ENCODE data around the gene RAB11FIP5. TPM values are rescaled to one million over a fixed set of nuclear protein-coding genes. Genes with fewer than 3 reads are reported as not detected.
"Not testable (repeated sequence)": the region's sequence is repeated elsewhere in the genome, so short reads cannot be mapped to it uniquely, and the experiment has no call there.

RAB11FIP5 gene
- total and polyA plus RNA-seq, 2 of the 4 experiments (the other 2 are of a cell fraction) = 21.5 to 34.5 TPM

- H3K9me3 ChIP-seq (ENCODE audit: control insufficient read depth, insufficient read depth, low read length); H2AK9ac ChIP-seq (replicated peaks; ENCODE audit: low read depth, low read length, poor library complexity); H2BK20ac ChIP-seq (ENCODE audit: low read depth, low read length); POLR2A ChIA-PET (ENCODE audit: unreplicated experiment); in situ Hi-C loops (cut with MboI; ENCODE audit: low sequenced_read_pairs); H3K4me2 ChIP-seq (ENCODE audit: low read depth, low read length); BruUV-seq (replicated peaks); H2AFZ ChIP-seq (replicated peaks; ENCODE audit: low read length, poor library complexity); H3K23ac ChIP-seq (ENCODE audit: low read depth, low read length); H4K91ac ChIP-seq (ENCODE audit: insufficient read depth, low read depth, low read length); ATAC-seq (ENCODE audit: low read depth); DNase-seq; H3K4me3 ChIP-seq (ENCODE audit: insufficient read depth, low read depth, low read length); H3K56ac ChIP-seq (ENCODE audit: extremely low read depth, insufficient read depth, low read length); H2BK5ac ChIP-seq (ENCODE audit: low read depth, low read length, poor library complexity, severe bottlenecking); H3K27ac ChIP-seq (ENCODE audit: insufficient read depth, low read length); H4K5ac ChIP-seq (ENCODE audit: low read depth, low read length); CTCF ChIA-PET; H3K9ac ChIP-seq (ENCODE audit: low read depth, low read length); H3K4ac ChIP-seq (ENCODE audit: low read depth, low read length); intact Hi-C loops (cut with micrococcal nuclease); H3K36me3 ChIP-seq (ENCODE audit: control insufficient read depth, insufficient read depth, low read length); H4K8ac ChIP-seq (ENCODE audit: low read depth in 2 of 2, low read length in 2 of 2); H3K18ac ChIP-seq (ENCODE audit: low read depth, low read length); H2AK5ac ChIP-seq (ENCODE audit: low read depth, low read length); H2BK120ac ChIP-seq (ENCODE audit: low read depth, low read length); dilution Hi-C loops (cut with HindIII; ENCODE audit: low sequenced_read_pairs, unreplicated experiment); H3K27me3 ChIP-seq (ENCODE audit: control insufficient read depth, insufficient read depth, low read length); H2BK15ac ChIP-seq (ENCODE audit: low read depth, low read length); H3K14ac ChIP-seq (replicated peaks; ENCODE audit: low read depth, low read length): not testable (repeated sequence)
- 99% methylated on average over 11 of the region's 17 CpGs; no CpG with 5 or more reads in 1 of the 2 experiments for WGBS, 2 experiments (ENCODE audit: extremely low coverage in 2 of 2, insufficient read length in 1 of 2)
- H3K79me1 ChIP-seq (ENCODE audit: low read depth in 1 of 2, low read length in 2 of 2) = peaks cover 37 to 97% of the 10 kb centered on the region in 2 experiments
- peaks cover 62% of the 10 kb centered on the region for H3K9me1 ChIP-seq (ENCODE audit: insufficient read depth, low read length)
- peaks cover 27% of the 10 kb centered on the region for H3K4me1 ChIP-seq (ENCODE audit: control insufficient read depth, insufficient read depth, low read length)
- peaks cover 86% of the 10 kb centered on the region for H4K20me1 ChIP-seq (ENCODE audit: insufficient read depth, low read length)
Measured at GRCh38 chr2:73093601-73094218, 19.0 kb downstream of the RAB11FIP5 start.
